Thyroid gland (tissue), 4 donors: ENCODE measurements around the gene GGTLC2.
"Not testable (repeated sequence)": the region's sequence is repeated elsewhere in the genome, so short reads cannot be mapped to it uniquely, and the experiment has no call there.

Experiments
- CTCF ChIP-seq, 6 experiments: fragments of 200-600 bp in 3 of 6; fragments of 450-650 bp in 3 of 6; sonication (generic) in 3 of 6; IDR thresholded peaks; one replicate each; pipeline ENCODE4 v1.5.1; 2016 to 2019; ENCODE audit warnings: antibody characterized with exemption in 6 of 6, mild to moderate bottlenecking in 2 of 6, inconsistent platforms in 1 of 6, moderate library complexity in 1 of 6
- POLR2A ChIP-seq, 2 donors: fragments of 450-650 bp; IDR thresholded peaks; one replicate each; pipeline ENCODE4 v1.6.1; 2017; ENCODE audit warnings: antibody characterized with exemption in 2 of 2, mild to moderate bottlenecking in 2 of 2, moderate library complexity in 1 of 2

- not testable (repeated sequence) for TF ChIP-seq CTCF, POLR2A (IDR thresholded peaks at IDR 0.05)
These were observed 5.3 kb downstream of the GGTLC2 start for GRCh38 chr22:22649761-22650160.
